HepG2 (cell line): ENCODE data around the gene ARMC5. TPM values are rescaled to one million over a fixed set of nuclear protein-coding genes. Genes with fewer than 3 reads are reported as not detected.

Source experiments
- ATAC-seq: fragments of 200-7000 bp; cut with Tn5 transposase; 3 replicates; pipeline ENCODE4 v1.9.1; 2020; ENCODE audit warnings: mild to moderate bottlenecking, moderate library complexity
- BruUV-seq: library from RNA; stranded (reverse); fragments of 400-500 nt; replicated peaks from 2 replicates; lab custom pipeline; 2021; lab: Mats Ljungman, UMichigan
- CTCF ChIA-PET: fragments of 300-600 bp; formaldehyde crosslinking; extraction: SDS; loops from one replicate; lab custom pipeline; 2021; ENCODE audit warnings: low total read pairs, inconsistent platforms, low intra/inter-chr PET ratio; lab: Yijun Ruan, JAX
- POLR2A ChIA-PET: fragments of 350-600 bp; sonication (Branson Sonifier 250); formaldehyde crosslinking; loops from one replicate; lab custom pipeline; 2020; ENCODE audit warnings: antibody characterized with exemption, inconsistent platforms; lab: Yijun Ruan, JAX
- DNase-seq: peaks from one replicate; pipeline ENCODE4 v3.0.0-alpha.2; 2015; ENCODE audit warnings: low spot score
- FAIRE-seq: peaks from 3 replicates; lab custom pipeline; 2011; peaks lifted over from hg19 to GRCh38; lab: Jason Lieb, UNC
- H2AFZ ChIP-seq: one replicate; pipeline ENCODE4 v1.6.1; 2011; ENCODE audit warnings: low read length, inconsistent platforms
- H3K27ac ChIP-seq: fragments of 300-600 bp; 3 replicates; pipeline ENCODE4 v1.8.0; 2011; ENCODE audit warnings: mixed run types, mild to moderate bottlenecking, mixed read lengths, low read length, inconsistent platforms; ENCODE audit not compliant: insufficient read depth; ENCODE audit errors: extremely low read length
- H3K27me3 ChIP-seq, 2 experiments: fragments of 200-600 bp in 1 of 2; 2 replicates in 1 of 2; 3 replicates in 1 of 2; pipeline versions ENCODE4 v1.6.0 to v1.8.0; 2011; ENCODE audit warnings: low read length in 2 of 2, mild to moderate bottlenecking in 2 of 2, moderate library complexity in 2 of 2, inconsistent platforms in 1 of 2; ENCODE audit not compliant: insufficient read depth in 2 of 2, control insufficient read depth in 1 of 2
- H3K36me3 ChIP-seq, 2 experiments: fragments of 200-600 bp in 1 of 2; replicated peaks in 1 of 2; 2 replicates in 1 of 2; 3 replicates in 1 of 2; pipeline versions ENCODE4 v1.5.1 to v1.8.0; 2011; ENCODE audit warnings: low read length in 2 of 2, inconsistent platforms in 1 of 2; ENCODE audit not compliant: insufficient read depth in 2 of 2, control insufficient read depth in 1 of 2
- H3K4me1 ChIP-seq: 2 replicates; pipeline ENCODE4 v1.5.1; 2012; ENCODE audit warnings: low read length, inconsistent platforms; ENCODE audit not compliant: insufficient read depth
- H3K4me2 ChIP-seq: 2 replicates; pipeline ENCODE4 v1.6.0; 2011; ENCODE audit warnings: low read depth, low read length, inconsistent platforms
- H3K4me3 ChIP-seq, 3 experiments: fragments of 200-600 bp in 1 of 3; sonication (generic), shearing (Covaris generic) in 1 of 3; replicated peaks in 1 of 3; 2 replicates each; pipeline ENCODE4 v1.5.1; 2011 to 2016; ENCODE audit warnings: low read length in 3 of 3, inconsistent platforms in 2 of 3, low read depth in 2 of 3, mild to moderate bottlenecking in 2 of 3, control low read depth in 1 of 3, mixed read lengths in 1 of 3; ENCODE audit not compliant: insufficient read depth in 1 of 3
- H3K79me2 ChIP-seq: one replicate; pipeline ENCODE4 v1.6.1; 2011; ENCODE audit warnings: low read length, inconsistent platforms; ENCODE audit not compliant: insufficient read depth
- H3K9ac ChIP-seq: 2 replicates; pipeline ENCODE4 v1.6.0; 2011; ENCODE audit warnings: mild to moderate bottlenecking, low read depth, low read length, inconsistent platforms; ENCODE audit not compliant: insufficient read depth
- H3K9me3 ChIP-seq: 2 replicates; pipeline ENCODE4 v1.5.1; 2012; ENCODE audit warnings: mild to moderate bottlenecking, low read length
- H4K20me1 ChIP-seq: 2 replicates; pipeline ENCODE4 v1.6.0; 2011; ENCODE audit warnings: inconsistent platforms, mild to moderate bottlenecking, low read length, moderate library complexity; ENCODE audit not compliant: insufficient read depth
- ELF1 ChIP-seq: sonication (generic); formaldehyde crosslinking; IDR thresholded peaks from 2 replicates; pipeline ENCODE4 v1.4.0; 2020; ENCODE audit warnings: missing genetic modification reagents
- JUNB ChIP-seq: sonication (generic); formaldehyde crosslinking; IDR thresholded peaks from 2 replicates; pipeline ENCODE4 v1.8.0; 2022; ENCODE audit warnings: missing genetic modification reagents, mild to moderate bottlenecking, borderline replicate concordance
- KLF16 ChIP-seq, 2 experiments: sonication (generic) in 1 of 2; formaldehyde crosslinking in 1 of 2; IDR thresholded peaks; 2 replicates each; pipeline versions ENCODE4 v1.6.1 to v1.8.0; 2016 to 2023; ENCODE audit warnings: missing genetic modification reagents in 2 of 2, missing compliant biosample characterization in 1 of 2
- MEIS1 ChIP-seq: sonication (generic); formaldehyde crosslinking; IDR thresholded peaks from 2 replicates; pipeline ENCODE4 v1.9.0; 2021; ENCODE audit warnings: mild to moderate bottlenecking, missing genetic modification reagents, moderate library complexity, borderline replicate concordance
- MLXIP ChIP-seq: sonication (generic); formaldehyde crosslinking; IDR thresholded peaks from 2 replicates; pipeline ENCODE4 v1.9.0; 2021; ENCODE audit warnings: missing genetic modification reagents, borderline replicate concordance
- SOX6 ChIP-seq, 2 experiments: fragments of 450-650 bp in 1 of 2; sonication (generic) in 1 of 2; formaldehyde crosslinking in 1 of 2; IDR thresholded peaks; 2 replicates each; pipeline versions ENCODE4 v1.4.0 to v1.6.1; 2017 to 2020; ENCODE audit warnings: antibody characterized with exemption in 1 of 2, mild to moderate bottlenecking in 1 of 2, missing genetic modification reagents in 1 of 2
- TFAP4 ChIP-seq: sonication (generic); IDR thresholded peaks from 2 replicates; pipeline ENCODE4 v1.6.1; 2016; ENCODE audit warnings: low read depth, borderline replicate concordance
- ZNF138 ChIP-seq: sonication (generic); formaldehyde crosslinking; IDR thresholded peaks from 2 replicates; pipeline ENCODE4 v1.5.0; 2020; ENCODE audit warnings: mild to moderate bottlenecking, low read depth, missing genetic modification reagents
- ZNF33B ChIP-seq: sonication (generic); formaldehyde crosslinking; IDR thresholded peaks from 2 replicates; pipeline ENCODE4 v1.5.1; 2020; ENCODE audit warnings: mild to moderate bottlenecking, missing genetic modification reagents
- ZNF350 ChIP-seq: sonication (generic); formaldehyde crosslinking; IDR thresholded peaks from 2 replicates; pipeline ENCODE4 v1.4.0; 2020; ENCODE audit warnings: mild to moderate bottlenecking, low read depth, missing genetic modification reagents, borderline replicate concordance
- ZNF614 ChIP-seq: IDR thresholded peaks from 2 replicates; pipeline ENCODE4 v1.6.1; 2018; ENCODE audit warnings: missing biosample characterization, missing genetic modification reagents, inconsistent platforms, borderline replicate concordance
- ZNF83 ChIP-seq: sonication (generic); formaldehyde crosslinking; IDR thresholded peaks from 2 replicates; pipeline ENCODE4 v1.4.0; 2020; ENCODE audit warnings: missing genetic modification reagents, mild to moderate bottlenecking, borderline replicate concordance
- ZSCAN31 ChIP-seq: sonication (generic); formaldehyde crosslinking; IDR thresholded peaks from 2 replicates; pipeline ENCODE4 v1.5.0; 2020; ENCODE audit warnings: low read depth, mild to moderate bottlenecking, missing genetic modification reagents
- WGBS: methylation state at CpG from one replicate; pipeline ENCODE4 v1.1.6; 2017; ENCODE audit warnings: low lambda C conversion rate; 5-methylcytosine and 5-hydroxymethylcytosine counted together
- in situ Hi-C: cut with HindIII; loops from 2 replicates; pipeline ENCODE4 v1.10.0; 2017; ENCODE audit warnings: low pct_unique_long_range_greater_than_20kb; ENCODE audit not compliant: extremely low pct_ligation_motif_present
- intact Hi-C: fragments of 100-400 bp; cut with micrococcal nuclease; formaldehyde crosslinking; loops from one replicate; pipeline ENCODE4 v1.10.0; 2022; ENCODE audit not compliant: unreplicated experiment
- polyA plus RNA-seq, 8 experiments: library from polyadenylated mRNA; depleted of rRNA in 3 of 8; stranded (reverse) in 7 of 8; unstranded in 1 of 8; fragments of >200 nt; fragmentation: Illumina TruSeq in 4 of 8; extraction: Trizol in 4 of 8; gene quantifications; 2 replicates each; pipeline versions ENCODE4 v1.2.1 to v1.2.3, GENCODE V29; 2011 to 2016; ENCODE audit warnings: low read depth in 4 of 8, missing spikeins in 1 of 8, mixed read lengths in 1 of 8; ENCODE audit not compliant: insufficient read depth in 1 of 8
- total RNA-seq, 5 experiments: library from RNA; depleted of rRNA; stranded (reverse); fragments of >200 nt; fragmentation: Illumina TruSeq; extraction: Trizol; gene quantifications; 2 replicates each; pipeline ENCODE4 v1.2.3, GENCODE V29; 2016; ENCODE audit warnings: low read depth in 1 of 5

Gene ARMC5
- total and polyA plus RNA-seq, 2 of the 13 experiments (the other 11 are each of a cell fraction or from before 2014, with no cell fraction given) = 10.8 to 22.3 TPM

- ChIA-PET POLR2A (interaction anchor here (1.3 kb wide), 1 partner anchor 14 kb away, joined by 4 read pairs; no protein-coding TSS in a partner anchor), CTCF (no interaction called here)
- Histone ChIP-seq H3K36me3 (no peaks in the 10 kb centered on the region), H3K4me1 (peaks cover 6% of the 10 kb centered on the region; the same call in 1 of the 2 replicates), H3K9ac (no peak overlapping the region), H3K27ac (no peak overlapping the region), H3K9me3 (no peaks in the 10 kb centered on the region), H2AFZ (no peak overlapping the region), H4K20me1 (no peaks in the 10 kb centered on the region), H3K4me2 (no peak overlapping the region), H3K4me3 (no peak overlapping the region), H3K79me2 (no peaks in the 10 kb centered on the region), H3K27me3 (peaks cover 1 to 19% of the 10 kb centered on the region in 2 experiments; a peak in 2 of 5 replicates)
- FAIRE-seq (no peak), ATAC-seq (no peak), DNase-seq (no peak)
- intact Hi-C loops (no loop called here), in situ Hi-C loops (loop anchor here (25.0 kb wide), 1 partner anchor 227 kb away; the partner anchor contains the start of genes PYCARD, PYDC1 and TRIM72)
- BruUV-seq = no TSS peak
- no peak for TF ChIP-seq ZNF33B
- no peak for TF ChIP-seq JUNB (CRISPR knock-in tag)
- TF ChIP-seq TFAP4 = no peak
- TF ChIP-seq MEIS1 (CRISPR knock-in tag) = no peak
- TF ChIP-seq ZNF138 (CRISPR knock-in tag) = no peak
- TF ChIP-seq ZNF83 (CRISPR knock-in tag) = no peak
- no peak for TF ChIP-seq KLF16 (CRISPR knock-in tag; IDR thresholded peaks at IDR 0.05)
- TF ChIP-seq ZNF350 = no peak
- TF ChIP-seq ZSCAN31 (CRISPR knock-in tag) = no peak
- TF ChIP-seq SOX6 (IDR thresholded peaks at IDR 0.05) = no peak
- TF ChIP-seq SOX6 (CRISPR knock-in tag; IDR thresholded peaks at IDR 0.05) = no peak
- no peak for TF ChIP-seq ZNF614
- TF ChIP-seq MLXIP (CRISPR knock-in tag) = no peak
- TF ChIP-seq ELF1 = no peak
- WGBS = 49% methylated on average over 3 of the region's 3 CpGs
Measured at GRCh38 chr16:31439519-31439918, 19.8 kb upstream of the ARMC5 start.
